ENCODE results near the gene GALNT15. TPM values are rescaled to one million over a fixed set of nuclear protein-coding genes. Genes with fewer than 3 reads are reported as not detected.

The GALNT15 gene
- total RNA-seq, 3 donors from 2014 or later = 5.5 to 47.0 (median 12.5) TPM

GRCh38 chr3:16203671-16204629 is 29.5 kb downstream of the GALNT15 start:
- Histone ChIP-seq H3K9me3 (no peaks in the 10 kb centered on the region), H3K4me3 (no peak overlapping the region), H3K4me1 (ENCODE audit: low read depth) (no peaks in the 10 kb centered on the region), H3K36me3 (ENCODE audit: low read depth) (no peaks in the 10 kb centered on the region)
- ATAC-seq (no peak), DNase-seq (no peak)
- no peak for TF ChIP-seq CTCF (IDR thresholded peaks at IDR 0.05)
- intact Hi-C loops (cut with DNase I, micrococcal nuclease) = no loop called here

- TF ChIP-seq CTCF (IDR thresholded peaks at IDR 0.05) = no peak
- intact Hi-C loops (cut with DNase I, micrococcal nuclease) = no loop called here
- no peaks in the 10 kb centered on the region for H3K4me1 ChIP-seq (ENCODE audit: low read depth)
- H3K9me3 ChIP-seq = no peaks in the 10 kb centered on the region
- H3K36me3 ChIP-seq (ENCODE audit: low read depth) = no peaks in the 10 kb centered on the region
- H3K4me3 ChIP-seq = no peak overlapping the region
- no peak for ATAC-seq
- DNase-seq = no peak
These were observed 30.3 kb downstream of the GALNT15 start for GRCh38 chr3:16204751-16205150.

- no peak overlapping the region for H3K4me3 ChIP-seq
- no peaks in the 10 kb centered on the region for H3K4me1 ChIP-seq (ENCODE audit: low read depth)
- TF ChIP-seq CTCF (IDR thresholded peaks at IDR 0.05) = no peak
- no peaks in the 10 kb centered on the region for H3K36me3 ChIP-seq (ENCODE audit: low read depth)
- no peak for DNase-seq
- intact Hi-C loops (cut with DNase I, micrococcal nuclease) = no loop called here
- no peaks in the 10 kb centered on the region for H3K9me3 ChIP-seq
- no peak for ATAC-seq
These were observed 30.8 kb downstream of the GALNT15 start for GRCh38 chr3:16205156-16205870.

- no peak overlapping the region for H3K4me3 ChIP-seq
- TF ChIP-seq CTCF (IDR thresholded peaks at IDR 0.05) = no peak
- ATAC-seq = no peak
- H3K36me3 ChIP-seq (ENCODE audit: low read depth) = no peaks in the 10 kb centered on the region
- no peaks in the 10 kb centered on the region for H3K4me1 ChIP-seq (ENCODE audit: low read depth)
- no peaks in the 10 kb centered on the region for H3K9me3 ChIP-seq
- no peak for DNase-seq
- intact Hi-C loops (cut with DNase I, micrococcal nuclease) = no loop called here
These were observed 32.6 kb downstream of the GALNT15 start for GRCh38 chr3:16207031-16207430.

- DNase-seq (no peak), ATAC-seq (no peak)
- no peaks in the 10 kb centered on the region for H3K4me1 ChIP-seq (ENCODE audit: low read depth)
- H3K36me3 ChIP-seq (ENCODE audit: low read depth) = no peaks in the 10 kb centered on the region
- TF ChIP-seq CTCF (IDR thresholded peaks at IDR 0.05) = no peak
- no peaks in the 10 kb centered on the region for H3K9me3 ChIP-seq
- no peak overlapping the region for H3K4me3 ChIP-seq
- intact Hi-C loops (cut with DNase I, micrococcal nuclease) = no loop called here
These were observed 36.9 kb downstream of the GALNT15 start for GRCh38 chr3:16211176-16211904.

All from mucosa of descending colon (tissue), 3 donors.